HL-60 (cell line): ENCODE results near the gene WDR11.

Experiments used
- DNase-seq, 2 experiments: peaks; one replicate each; pipeline ENCODE4 v3.0.0-alpha.2; 2010 to 2020; ENCODE audit warnings: low read depth in 1 of 2, low spot score in 1 of 2
- H3K27ac ChIP-seq: fragments of 250-450 bp; sonication (Bioruptor Pico); replicated peaks from 2 replicates; pipeline ENCODE4 v1.5.1; 2020; ENCODE audit warnings: mild to moderate bottlenecking, moderate library complexity
- H3K27me3 ChIP-seq: fragments of 250-450 bp; sonication (Bioruptor Pico); 2 replicates; pipeline ENCODE4 v1.5.1; 2021; ENCODE audit warnings: mild to moderate bottlenecking, moderate library complexity; ENCODE audit not compliant: insufficient read depth, poor library complexity, severe bottlenecking
- H3K4me3 ChIP-seq: replicated peaks from 2 replicates; pipeline ENCODE4 v1.5.1; 2011; ENCODE audit warnings: mild to moderate bottlenecking, control low read depth, low read length; ENCODE audit not compliant: insufficient read depth
- GABPA ChIP-seq: IDR thresholded peaks from 2 replicates; pipeline ENCODE4 v1.6.1; 2012; ENCODE audit warnings: low read depth
- POLR2AphosphoS5 ChIP-seq: IDR thresholded peaks from 2 replicates; pipeline ENCODE4 v1.6.1; 2012; ENCODE audit warnings: low read depth
- SPI1 ChIP-seq: IDR thresholded peaks from 2 replicates; pipeline ENCODE4 v1.6.1; 2012; ENCODE audit warnings: low read depth, mild to moderate bottlenecking, borderline replicate concordance
- TF ChIP-seq, protein P1 (sequence below): IDR thresholded peaks from one replicate; pipeline ENCODE4 v1.5.1; 2011; ENCODE audit warnings: low read length, control low read depth, inconsistent platforms; ENCODE audit not compliant: insufficient read depth
- TF ChIP-seq, protein P2 (sequence below): IDR thresholded peaks from 2 replicates; pipeline ENCODE4 v1.6.1; 2012; ENCODE audit warnings: low read depth; ENCODE audit not compliant: insufficient replicate concordance

WDR11 gene

DNA sequence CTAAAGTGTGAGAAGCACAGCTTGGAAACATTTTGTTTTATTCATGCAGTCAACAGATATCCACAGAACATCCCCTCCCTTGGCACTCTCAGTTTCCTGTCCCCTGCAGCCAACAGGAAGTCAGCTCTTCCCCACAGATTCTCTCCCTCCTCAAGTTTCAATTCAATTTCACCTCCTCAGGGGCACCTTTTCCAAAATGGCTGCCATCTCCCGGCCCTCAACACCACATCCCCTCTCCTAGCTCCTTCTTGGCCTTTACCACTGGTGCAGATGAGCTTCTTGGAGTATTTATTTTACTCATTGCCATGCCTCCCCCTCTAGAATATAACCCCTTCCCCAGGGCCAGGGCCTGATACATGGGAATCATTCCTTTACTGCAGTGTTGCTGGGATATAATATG, 94.0 kb downstream of the WDR11 start:
- DNase-seq, result no peak
- H3K27me3 ChIP-seq, result peaks cover 18% of the 10 kb centered on the region
- TF ChIP-seq SPI1, result no peak
- no peak for TF ChIP-seq POLR2AphosphoS5
- TF ChIP-seq, protein P1, sequence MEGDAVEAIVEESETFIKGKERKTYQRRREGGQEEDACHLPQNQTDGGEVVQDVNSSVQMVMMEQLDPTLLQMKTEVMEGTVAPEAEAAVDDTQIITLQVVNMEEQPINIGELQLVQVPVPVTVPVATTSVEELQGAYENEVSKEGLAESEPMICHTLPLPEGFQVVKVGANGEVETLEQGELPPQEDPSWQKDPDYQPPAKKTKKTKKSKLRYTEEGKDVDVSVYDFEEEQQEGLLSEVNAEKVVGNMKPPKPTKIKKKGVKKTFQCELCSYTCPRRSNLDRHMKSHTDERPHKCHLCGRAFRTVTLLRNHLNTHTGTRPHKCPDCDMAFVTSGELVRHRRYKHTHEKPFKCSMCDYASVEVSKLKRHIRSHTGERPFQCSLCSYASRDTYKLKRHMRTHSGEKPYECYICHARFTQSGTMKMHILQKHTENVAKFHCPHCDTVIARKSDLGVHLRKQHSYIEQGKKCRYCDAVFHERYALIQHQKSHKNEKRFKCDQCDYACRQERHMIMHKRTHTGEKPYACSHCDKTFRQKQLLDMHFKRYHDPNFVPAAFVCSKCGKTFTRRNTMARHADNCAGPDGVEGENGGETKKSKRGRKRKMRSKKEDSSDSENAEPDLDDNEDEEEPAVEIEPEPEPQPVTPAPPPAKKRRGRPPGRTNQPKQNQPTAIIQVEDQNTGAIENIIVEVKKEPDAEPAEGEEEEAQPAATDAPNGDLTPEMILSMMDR, result no peak
- TF ChIP-seq, protein P2, sequence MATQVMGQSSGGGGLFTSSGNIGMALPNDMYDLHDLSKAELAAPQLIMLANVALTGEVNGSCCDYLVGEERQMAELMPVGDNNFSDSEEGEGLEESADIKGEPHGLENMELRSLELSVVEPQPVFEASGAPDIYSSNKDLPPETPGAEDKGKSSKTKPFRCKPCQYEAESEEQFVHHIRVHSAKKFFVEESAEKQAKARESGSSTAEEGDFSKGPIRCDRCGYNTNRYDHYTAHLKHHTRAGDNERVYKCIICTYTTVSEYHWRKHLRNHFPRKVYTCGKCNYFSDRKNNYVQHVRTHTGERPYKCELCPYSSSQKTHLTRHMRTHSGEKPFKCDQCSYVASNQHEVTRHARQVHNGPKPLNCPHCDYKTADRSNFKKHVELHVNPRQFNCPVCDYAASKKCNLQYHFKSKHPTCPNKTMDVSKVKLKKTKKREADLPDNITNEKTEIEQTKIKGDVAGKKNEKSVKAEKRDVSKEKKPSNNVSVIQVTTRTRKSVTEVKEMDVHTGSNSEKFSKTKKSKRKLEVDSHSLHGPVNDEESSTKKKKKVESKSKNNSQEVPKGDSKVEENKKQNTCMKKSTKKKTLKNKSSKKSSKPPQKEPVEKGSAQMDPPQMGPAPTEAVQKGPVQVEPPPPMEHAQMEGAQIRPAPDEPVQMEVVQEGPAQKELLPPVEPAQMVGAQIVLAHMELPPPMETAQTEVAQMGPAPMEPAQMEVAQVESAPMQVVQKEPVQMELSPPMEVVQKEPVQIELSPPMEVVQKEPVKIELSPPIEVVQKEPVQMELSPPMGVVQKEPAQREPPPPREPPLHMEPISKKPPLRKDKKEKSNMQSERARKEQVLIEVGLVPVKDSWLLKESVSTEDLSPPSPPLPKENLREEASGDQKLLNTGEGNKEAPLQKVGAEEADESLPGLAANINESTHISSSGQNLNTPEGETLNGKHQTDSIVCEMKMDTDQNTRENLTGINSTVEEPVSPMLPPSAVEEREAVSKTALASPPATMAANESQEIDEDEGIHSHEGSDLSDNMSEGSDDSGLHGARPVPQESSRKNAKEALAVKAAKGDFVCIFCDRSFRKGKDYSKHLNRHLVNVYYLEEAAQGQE, result no peak
- TF ChIP-seq GABPA, result no peak
- H3K4me3 ChIP-seq, result no peak overlapping the region
- H3K27ac ChIP-seq, result no peak overlapping the region

DNA sequence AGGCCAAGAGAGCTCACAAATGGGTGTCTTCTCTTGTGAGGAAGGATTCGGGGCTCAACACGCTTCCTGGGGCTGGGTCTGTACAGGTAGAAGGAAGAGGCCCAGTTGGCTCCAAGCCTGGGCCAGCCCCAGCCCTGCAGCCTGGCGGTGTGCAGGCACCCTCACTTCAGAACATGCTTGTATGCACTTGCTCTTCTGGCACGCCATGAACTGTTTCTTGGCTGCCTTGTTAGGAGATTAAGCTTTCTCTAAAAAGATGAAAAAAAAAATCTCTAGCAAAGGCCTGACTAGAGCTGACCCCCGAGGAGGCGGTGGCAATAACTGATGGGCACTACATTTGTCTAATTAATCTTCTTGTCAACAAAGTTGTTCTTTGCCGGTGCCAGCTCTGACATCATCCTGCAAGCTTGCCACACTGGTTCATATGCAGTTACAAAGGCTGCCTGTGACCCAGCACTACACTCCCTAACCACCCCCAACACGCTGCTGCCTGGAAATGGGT, 94.7 kb downstream of the WDR11 start:
- DNase-seq, result no peak
- Histone ChIP-seq H3K4me3 (no peak overlapping the region), H3K27ac (no peak overlapping the region), H3K27me3 (peaks cover 20% of the 10 kb centered on the region)
- TF ChIP-seq, protein P2, result no peak
- TF ChIP-seq GABPA, result no peak
- no peak for TF ChIP-seq SPI1
- TF ChIP-seq, protein P1, result no peak
- TF ChIP-seq POLR2AphosphoS5, result no peak

DNA sequence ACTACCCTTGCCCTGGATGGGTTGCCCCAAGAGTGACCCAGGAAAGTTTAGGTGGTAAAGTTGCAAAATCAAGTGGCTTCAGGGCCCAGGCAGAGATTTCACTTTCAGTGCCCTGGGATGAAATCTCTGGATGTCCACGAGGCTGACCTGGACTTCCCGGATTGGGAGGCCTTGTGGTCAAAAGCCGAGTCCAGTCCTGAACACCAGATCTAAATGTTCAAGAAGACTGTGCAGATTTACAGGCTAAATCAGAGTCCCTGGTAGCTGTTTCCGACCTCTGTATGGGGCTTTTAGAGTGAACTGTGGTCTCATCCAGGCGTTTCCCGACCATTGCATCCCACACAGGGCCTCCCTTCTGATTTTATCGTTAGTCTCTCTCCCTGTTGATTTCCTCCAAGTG, 95.3 kb downstream of the WDR11 start:
- TF ChIP-seq GABPA (no peak), SPI1 (no peak), POLR2AphosphoS5 (no peak)
- TF ChIP-seq, protein P1, result no peak
- TF ChIP-seq, protein P2, result no peak
- peaks cover 18% of the 10 kb centered on the region for H3K27me3 ChIP-seq
- DNase-seq, result no peak
- H3K27ac ChIP-seq, result no peak overlapping the region
- no peak overlapping the region for H3K4me3 ChIP-seq
